Gastroesophageal sphincter (tissue), 4 donors: Measurements from ENCODE around the gene MYRF. TPM values are rescaled to one million over a fixed set of nuclear protein-coding genes. Genes with fewer than 3 reads are reported as not detected.

Experiments
- ATAC-seq: fragments of 150-250 bp; one replicate; pipeline ENCODE4 v1.9.1; 2016; ENCODE audit warnings: mild to moderate bottlenecking, moderate library complexity
- H3K27ac ChIP-seq, 4 donors: fragments of 200-600 bp; sonication (generic) in 3 of 4; 1 replicate in 3 of 4; 2 replicates in 1 of 4; pipeline ENCODE4 v1.5.1; 2016 to 2019
- H3K27me3 ChIP-seq: fragments of 200-600 bp; sonication (generic); one replicate; pipeline ENCODE4 v1.5.1; 2019
- H3K36me3 ChIP-seq, 2 donors: fragments of 200-600 bp; sonication (generic); one replicate each; pipeline ENCODE4 v1.5.1; 2019; ENCODE audit warnings: control low read depth in 1 of 2
- H3K4me1 ChIP-seq, 3 donors: fragments of 200-600 bp; sonication (generic); 1 replicate in 2 of 3; 2 replicates in 1 of 3; pipeline ENCODE4 v1.5.1; 2016 to 2019; ENCODE audit warnings: control low read depth in 2 of 3
- H3K4me3 ChIP-seq, 2 donors: fragments of 200-600 bp; sonication (generic); one replicate each; pipeline ENCODE4 v1.5.1; 2019; ENCODE audit warnings: mild to moderate bottlenecking in 1 of 2, moderate library complexity in 1 of 2
- H3K9me3 ChIP-seq, 3 donors: fragments of 200-600 bp; sonication (generic); one replicate each; pipeline ENCODE4 v1.5.1; 2017 to 2019; ENCODE audit warnings: control low read depth in 2 of 3
- EP300 ChIP-seq: sonication (generic); formaldehyde crosslinking; IDR thresholded peaks from one replicate; pipeline ENCODE4 v1.6.1; 2017; ENCODE audit warnings: antibody characterized with exemption, mild to moderate bottlenecking
- POLR2A ChIP-seq, 2 donors: fragments of 450-650 bp; IDR thresholded peaks; one replicate each; pipeline ENCODE4 v1.6.1; 2017; ENCODE audit warnings: antibody characterized with exemption in 2 of 2, mild to moderate bottlenecking in 2 of 2, moderate library complexity in 1 of 2
- POLR2AphosphoS5 ChIP-seq: sonication (generic); formaldehyde crosslinking; IDR thresholded peaks from one replicate; pipeline ENCODE4 v1.6.1; 2017; ENCODE audit warnings: antibody characterized with exemption
- WGBS, 2 donors: methylation state at CpG; one replicate each; pipeline ENCODE4 v1.1.5; 2018; ENCODE audit warnings: low coverage in 1 of 2; 5-methylcytosine and 5-hydroxymethylcytosine counted together
- total RNA-seq, 4 donors: library from RNA; depleted of rRNA; stranded (reverse); fragments of >200 nt; gene quantifications; one replicate each; pipeline ENCODE4 v1.1.0, GENCODE V29; 2016
- TF ChIP-seq, protein P1 (sequence below), 4 experiments: fragments of 200-600 bp in 2 of 4; fragments of 450-650 bp in 2 of 4; sonication (generic) in 1 of 4; IDR thresholded peaks; one replicate each; pipeline ENCODE4 v1.5.1; 2017 to 2019; ENCODE audit warnings: antibody characterized with exemption in 4 of 4, mild to moderate bottlenecking in 2 of 4, moderate library complexity in 2 of 4

The MYRF gene
- total RNA-seq, 4 donors from 2014 or later: 0.10 to 0.78 (median 0.19) TPM

DNA sequence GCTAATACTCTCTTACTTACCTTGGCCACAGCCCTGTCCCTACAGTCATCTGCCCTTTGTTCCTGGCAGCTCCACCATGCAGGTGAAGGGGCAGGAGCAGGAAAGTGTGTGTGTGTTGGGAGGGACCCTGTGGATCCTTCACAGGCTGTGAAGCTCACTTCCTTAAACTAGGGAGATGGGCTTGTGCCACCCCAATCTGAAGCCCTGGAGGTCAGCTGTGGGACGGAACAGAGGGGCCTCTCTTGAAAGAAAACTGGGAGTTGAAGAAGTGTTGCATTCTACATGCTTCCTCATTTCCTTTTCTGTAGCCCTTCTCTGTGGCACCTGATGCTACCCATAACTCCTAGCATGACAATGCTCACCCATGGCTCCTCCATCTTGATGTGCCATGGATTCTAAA lies 52.7 kb downstream of the MYRF start:
- Histone ChIP-seq H3K9me3 (no peaks in the 10 kb centered on the region), H3K36me3 (peaks cover 0 to 91% of the 10 kb centered on the region in 2 donors), H3K4me1 (no peaks in the 10 kb centered on the region), H3K4me3 (no peak overlapping the region), H3K27ac (no peak overlapping the region), H3K27me3 (no peaks in the 10 kb centered on the region)
- TF ChIP-seq, protein P1, sequence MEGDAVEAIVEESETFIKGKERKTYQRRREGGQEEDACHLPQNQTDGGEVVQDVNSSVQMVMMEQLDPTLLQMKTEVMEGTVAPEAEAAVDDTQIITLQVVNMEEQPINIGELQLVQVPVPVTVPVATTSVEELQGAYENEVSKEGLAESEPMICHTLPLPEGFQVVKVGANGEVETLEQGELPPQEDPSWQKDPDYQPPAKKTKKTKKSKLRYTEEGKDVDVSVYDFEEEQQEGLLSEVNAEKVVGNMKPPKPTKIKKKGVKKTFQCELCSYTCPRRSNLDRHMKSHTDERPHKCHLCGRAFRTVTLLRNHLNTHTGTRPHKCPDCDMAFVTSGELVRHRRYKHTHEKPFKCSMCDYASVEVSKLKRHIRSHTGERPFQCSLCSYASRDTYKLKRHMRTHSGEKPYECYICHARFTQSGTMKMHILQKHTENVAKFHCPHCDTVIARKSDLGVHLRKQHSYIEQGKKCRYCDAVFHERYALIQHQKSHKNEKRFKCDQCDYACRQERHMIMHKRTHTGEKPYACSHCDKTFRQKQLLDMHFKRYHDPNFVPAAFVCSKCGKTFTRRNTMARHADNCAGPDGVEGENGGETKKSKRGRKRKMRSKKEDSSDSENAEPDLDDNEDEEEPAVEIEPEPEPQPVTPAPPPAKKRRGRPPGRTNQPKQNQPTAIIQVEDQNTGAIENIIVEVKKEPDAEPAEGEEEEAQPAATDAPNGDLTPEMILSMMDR (IDR thresholded peaks at IDR 0.05): no peak
- TF ChIP-seq POLR2AphosphoS5: no peak
- no peak for TF ChIP-seq EP300
- TF ChIP-seq POLR2A (IDR thresholded peaks at IDR 0.05): no peak
- no peak for ATAC-seq
- WGBS, 2 donors: 100% methylated on average over 1 of the region's 1 CpG; no CpG with 5 or more reads in 1 of the 2 donors

DNA sequence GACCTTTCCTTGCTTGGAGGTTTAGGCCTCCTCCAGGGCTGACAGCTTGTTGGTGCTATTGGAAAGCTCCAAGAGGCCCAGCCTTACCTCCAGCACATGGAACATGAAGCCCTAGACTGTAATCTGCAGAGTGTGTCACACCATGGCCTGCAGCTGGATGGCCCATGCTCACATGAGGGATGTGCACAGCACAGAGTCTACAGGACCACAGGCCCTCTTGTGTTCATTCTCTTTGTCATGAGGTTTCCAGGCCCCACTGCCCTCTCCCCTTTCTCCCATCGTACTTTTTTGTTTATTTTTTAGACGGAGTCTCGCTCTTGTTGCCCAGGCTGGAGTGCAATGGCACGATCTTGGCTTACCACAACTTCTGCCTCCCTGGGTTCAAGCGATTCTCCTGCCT lies 54.3 kb downstream of the MYRF start:
- Histone ChIP-seq H3K4me1 (no peaks in the 10 kb centered on the region), H3K36me3 (peaks cover 0 to 98% of the 10 kb centered on the region in 2 donors), H3K27ac (no peak overlapping the region), H3K27me3 (no peaks in the 10 kb centered on the region), H3K9me3 (no peaks in the 10 kb centered on the region), H3K4me3 (no peak overlapping the region)
- TF ChIP-seq POLR2A (IDR thresholded peaks at IDR 0.05): no peak
- no peak for TF ChIP-seq POLR2AphosphoS5
- TF ChIP-seq, protein P1 (IDR thresholded peaks at IDR 0.05): no peak
- 78 to 92% methylated on average over 5 of the region's 5 CpGs for WGBS, 2 donors
- ATAC-seq: no peak

DNA sequence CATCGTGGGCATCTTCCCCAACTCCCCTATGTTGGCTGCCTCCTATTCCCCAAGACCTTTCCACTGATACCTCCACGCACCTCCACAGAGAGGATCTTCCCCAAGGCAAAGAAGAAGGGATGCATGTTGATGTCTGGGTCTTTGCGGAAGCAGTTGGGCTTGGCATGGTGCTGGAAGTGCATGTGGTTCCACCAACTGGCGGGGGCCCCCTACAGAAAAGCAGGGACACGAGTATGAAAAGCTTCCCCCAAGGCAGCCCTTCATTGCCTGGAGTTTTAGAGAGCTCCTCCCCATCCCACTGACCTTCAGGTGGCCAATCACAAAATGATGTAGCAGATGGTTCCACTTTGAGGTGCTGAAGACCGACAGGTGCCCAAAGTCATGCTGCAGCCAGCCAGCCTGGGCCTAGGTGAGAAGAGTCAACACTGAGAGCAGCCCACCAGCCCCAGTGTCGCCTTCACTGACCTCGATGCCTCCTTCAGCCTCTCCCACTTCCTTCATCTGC lies 58.3 kb downstream of the MYRF start:
- no peak overlapping the region for H3K4me3 ChIP-seq
- TF ChIP-seq POLR2AphosphoS5: no peak
- ATAC-seq: no peak
- H3K27me3 ChIP-seq: no peaks in the 10 kb centered on the region
- peaks cover 0 to 75% of the 10 kb centered on the region in 2 donors for H3K36me3 ChIP-seq
- WGBS, 2 donors: 50 to 96% methylated on average over 1 to 5 of the region's 8 CpGs
- peaks cover 0 to 10% (median 2%) of the 10 kb centered on the region in 3 donors for H3K4me1 ChIP-seq
- H3K9me3 ChIP-seq: no peaks in the 10 kb centered on the region
- H3K27ac ChIP-seq: no peak overlapping the region

DNA sequence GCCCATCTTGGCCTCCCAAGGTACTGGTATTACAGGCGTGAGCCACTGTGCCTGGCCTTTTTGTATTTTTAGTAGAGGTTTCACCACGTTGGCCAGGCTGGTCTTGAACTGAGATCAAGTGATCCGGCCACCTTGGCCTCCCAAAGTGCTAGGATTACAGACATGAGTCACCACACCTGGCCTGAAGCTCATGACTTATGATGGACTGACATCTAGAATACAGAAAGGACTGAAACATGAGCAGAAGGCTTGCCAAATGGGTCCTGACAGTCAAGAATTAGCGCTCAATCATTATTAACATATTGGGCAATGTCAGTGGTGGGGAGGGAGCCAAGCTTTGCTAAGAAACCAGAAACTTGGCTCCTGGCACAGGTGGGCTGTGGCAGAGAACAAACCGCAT lies 59.4 kb downstream of the MYRF start:
- H3K27me3 ChIP-seq: no peaks in the 10 kb centered on the region
- H3K27ac ChIP-seq: no peak overlapping the region
- H3K9me3 ChIP-seq: no peaks in the 10 kb centered on the region
- H3K36me3 ChIP-seq: peaks cover 0 to 66% of the 10 kb centered on the region in 2 donors
- ATAC-seq: no peak
- H3K4me1 ChIP-seq: peaks cover 0 to 20% (median 2%) of the 10 kb centered on the region in 3 donors
- TF ChIP-seq POLR2AphosphoS5: no peak
- TF ChIP-seq, protein P1 (IDR thresholded peaks at IDR 0.05): no peak
- no peak for TF ChIP-seq EP300
- no peak for TF ChIP-seq POLR2A (IDR thresholded peaks at IDR 0.05)
- WGBS, 2 donors: 82 to 100% methylated on average over 2 of the region's 5 CpGs
- H3K4me3 ChIP-seq: no peak overlapping the region

DNA sequence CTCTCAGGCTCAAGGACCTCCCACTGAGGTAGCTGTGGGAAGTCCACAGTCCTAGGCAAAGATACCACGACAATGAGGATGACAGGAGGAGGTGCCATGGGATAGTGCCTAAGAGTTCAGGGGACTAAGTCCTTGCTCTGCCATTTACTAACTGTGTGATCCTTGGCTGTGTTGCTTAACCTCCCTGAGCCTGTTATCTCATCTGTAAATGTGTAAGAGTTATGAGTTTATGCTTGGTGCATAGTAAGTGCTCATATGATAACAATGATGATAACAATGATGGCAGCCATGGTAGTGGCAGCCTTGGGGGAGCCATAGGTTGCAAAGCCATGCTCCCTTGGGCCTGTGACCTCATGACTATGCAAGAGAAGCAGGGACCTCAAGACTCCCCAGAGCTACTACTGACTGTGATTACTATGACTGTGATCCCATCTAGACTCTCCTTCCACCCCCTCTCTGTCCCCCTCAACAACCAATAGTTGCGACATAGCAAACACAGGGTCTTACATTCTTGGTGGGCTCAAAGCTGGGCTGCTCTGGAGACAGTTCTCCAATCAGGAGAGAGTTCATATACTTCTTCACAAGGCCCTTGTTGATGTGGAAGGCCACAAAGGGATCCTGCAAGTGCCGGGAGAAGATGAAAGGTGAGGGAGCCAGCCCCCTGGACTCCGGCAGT lies 60.4 kb downstream of the MYRF start:
- Histone ChIP-seq H3K4me1 (peaks cover 0 to 30% (median 2%) of the 10 kb centered on the region in 3 donors), H3K27me3 (no peaks in the 10 kb centered on the region), H3K36me3 (peaks cover 0 to 55% of the 10 kb centered on the region in 2 donors), H3K4me3 (no peak overlapping the region), H3K9me3 (no peaks in the 10 kb centered on the region), H3K27ac (no peak overlapping the region)
- 75 to 100% methylated on average over 1 to 2 of the region's 4 CpGs for WGBS, 2 donors
- ATAC-seq: no peak
- TF ChIP-seq POLR2A (IDR thresholded peaks at IDR 0.05) (no peak), EP300 (no peak), POLR2AphosphoS5 (no peak)
- TF ChIP-seq, protein P1 (IDR thresholded peaks at IDR 0.05): no peak
